Stomach (tissue), 9 donors: ENCODE data around the gene STARD3. TPM values are rescaled to one million over a fixed set of nuclear protein-coding genes. Genes with fewer than 3 reads are reported as not detected.

Source experiments
- DNase-seq, 2 donors: peaks; one replicate each; pipeline versions ENCODE4 v3.0.0 to v3.0.0-alpha.2; 2013 to 2019
- H3K27ac ChIP-seq, 5 donors: fragments of 200-600 bp in 4 of 5; sonication (generic) in 4 of 5; one replicate each; pipeline ENCODE4 v1.5.1; 2013 to 2019; ENCODE audit warnings: mild to moderate bottlenecking in 1 of 5, moderate library complexity in 1 of 5
- H3K27me3 ChIP-seq, 3 donors: fragments of 200-600 bp; sonication (generic); one replicate each; pipeline ENCODE4 v1.5.1; 2017 to 2019; ENCODE audit warnings: mixed run types in 1 of 3
- H3K36me3 ChIP-seq, 4 donors: fragments of 200-600 bp; sonication (generic); 1 replicate in 3 of 4; 2 replicates in 1 of 4; pipeline ENCODE4 v1.5.1; 2016 to 2019
- H3K4me1 ChIP-seq, 4 donors: fragments of 200-600 bp; sonication (generic); one replicate each; pipeline ENCODE4 v1.5.1; 2016 to 2019
- H3K4me3 ChIP-seq, 4 donors: fragments of 200-600 bp; sonication (generic) in 3 of 4; one replicate each; pipeline ENCODE4 v1.5.1; 2016 to 2019; ENCODE audit warnings: mild to moderate bottlenecking in 1 of 4
- H3K9me3 ChIP-seq, 4 donors: fragments of 200-600 bp; sonication (generic); one replicate each; pipeline ENCODE4 v1.5.1; 2016 to 2019
- CTCF ChIP-seq, 7 experiments: fragments of 450-650 bp in 4 of 7; fragments of 200-600 bp in 3 of 7; sonication (generic) in 3 of 7; IDR thresholded peaks; one replicate each; pipeline ENCODE4 v1.5.1; 2016 to 2019; ENCODE audit warnings: antibody characterized with exemption in 7 of 7, control low read depth in 2 of 7, mild to moderate bottlenecking in 1 of 7
- EP300 ChIP-seq: sonication (generic); formaldehyde crosslinking; IDR thresholded peaks from one replicate; pipeline ENCODE4 v1.6.1; 2017; ENCODE audit warnings: antibody characterized with exemption
- POLR2A ChIP-seq, 4 donors: fragments of 450-650 bp; IDR thresholded peaks; one replicate each; pipeline ENCODE4 v1.6.1; 2016; ENCODE audit warnings: antibody characterized with exemption in 4 of 4, control low read depth in 2 of 4, mild to moderate bottlenecking in 1 of 4, moderate library complexity in 1 of 4
- POLR2AphosphoS5 ChIP-seq, 3 donors: sonication (generic); formaldehyde crosslinking; IDR thresholded peaks; one replicate each; pipeline ENCODE4 v1.6.1; 2016; ENCODE audit warnings: antibody characterized with exemption in 3 of 3
- WGBS, 5 donors: extraction: QIAGEN DNeasy Blood & Tissue Kit in 3 of 5; methylation state at CpG; one replicate each; pipeline versions ENCODE4 v1.1.5 to v1.1.7; 2013 to 2018; 5-methylcytosine and 5-hydroxymethylcytosine counted together
- intact Hi-C: fragments of 100-400 bp; cut with DNase I; formaldehyde crosslinking; loops from one replicate; pipeline ENCODE4 v1.15.1; 2023; ENCODE audit warnings: low total_unique reads
- polyA plus RNA-seq, 3 donors: library from polyadenylated mRNA; stranded (reverse); fragments of 200-250 nt; gene quantifications; one replicate each; pipeline ENCODE4 v1.2.3, GENCODE V29; 2013
- total RNA-seq, 5 donors: library from RNA; depleted of rRNA; stranded (reverse); fragments of >200 nt; gene quantifications; one replicate each; pipeline versions ENCODE4 v1.1.0 to v1.2.3, GENCODE V29; 2014 to 2016
- donor health status: healthy with polysubstance abuse.
- donor health status: Bipolar disorder and iron deficiency.
- donor health status: healthy.

STARD3 gene
- total and polyA plus RNA-seq, 8 donors = 26.4 to 1,091 (median 52.0) TPM

GRCh38 chr17:39612935-39613464 lies 23.9 kb upstream of the STARD3 start:
- Histone ChIP-seq H3K27ac (no peak overlapping the region), H3K36me3 (no peaks in the 10 kb centered on the region), H3K4me3 (no peak overlapping the region), H3K27me3 (peaks cover 0 to 93% (median 20%) of the 10 kb centered on the region in 3 donors), H3K9me3 (no peaks in the 10 kb centered on the region), H3K4me1 (peaks cover 7 to 11% (median 9%) of the 10 kb centered on the region in 4 donors)
- TF ChIP-seq EP300 (no peak), CTCF (IDR thresholded peaks at IDR 0.05) (no peak), POLR2AphosphoS5 (IDR thresholded peaks at IDR 0.05) (no peak), POLR2A (IDR thresholded peaks at IDR 0.05) (no peak)
- WGBS, 5 donors = 66 to 74% (median 69%) methylated on average over 7 of the region's 7 CpGs
- DNase-seq = peak in 1 of 2 donors; percentile 2
- intact Hi-C loops = no loop called here

- intact Hi-C loops = loop anchor here (5.0 kb wide), 1 partner anchor 67 kb away; no protein-coding TSS in a partner anchor
- H3K9me3 ChIP-seq = no peaks in the 10 kb centered on the region
- peaks cover 8 to 16% (median 15%) of the 10 kb centered on the region in 4 donors for H3K4me1 ChIP-seq
- no peaks in the 10 kb centered on the region for H3K36me3 ChIP-seq
- H3K4me3 ChIP-seq = no peak overlapping the region
- TF ChIP-seq CTCF (IDR thresholded peaks at IDR 0.05) (no peak), POLR2A (IDR thresholded peaks at IDR 0.05) (no peak), EP300 (no peak), POLR2AphosphoS5 (IDR thresholded peaks at IDR 0.05) (no peak)
- 85 to 92% (median 91%) methylated on average over 3 of the region's 3 CpGs for WGBS, 5 donors
- no peak overlapping the region for H3K27ac ChIP-seq
- peaks cover 0 to 90% (median 6%) of the 10 kb centered on the region in 3 donors for H3K27me3 ChIP-seq
- no peak for DNase-seq
These were observed 22.3 kb upstream of the STARD3 start for GRCh38 chr17:39614545-39615157.

GRCh38 chr17:39615434-39615833 lies 21.5 kb upstream of the STARD3 start:
- Histone ChIP-seq H3K4me1 (peaks cover 8 to 16% (median 15%) of the 10 kb centered on the region in 4 donors), H3K27me3 (peaks cover 0 to 82% (median 6%) of the 10 kb centered on the region in 3 donors), H3K9me3 (no peaks in the 10 kb centered on the region), H3K36me3 (no peaks in the 10 kb centered on the region), H3K4me3 (no peak overlapping the region), H3K27ac (no peak overlapping the region)
- intact Hi-C loops = loop anchor here (5.0 kb wide), 1 partner anchor 68 kb away; no protein-coding TSS in a partner anchor
- 50 to 62% (median 53%) methylated on average over 6 of the region's 6 CpGs for WGBS, 5 donors
- TF ChIP-seq POLR2A (IDR thresholded peaks at IDR 0.05) (no peak), POLR2AphosphoS5 (IDR thresholded peaks at IDR 0.05) (no peak), EP300 (no peak)
- DNase-seq = no peak

DNA sequence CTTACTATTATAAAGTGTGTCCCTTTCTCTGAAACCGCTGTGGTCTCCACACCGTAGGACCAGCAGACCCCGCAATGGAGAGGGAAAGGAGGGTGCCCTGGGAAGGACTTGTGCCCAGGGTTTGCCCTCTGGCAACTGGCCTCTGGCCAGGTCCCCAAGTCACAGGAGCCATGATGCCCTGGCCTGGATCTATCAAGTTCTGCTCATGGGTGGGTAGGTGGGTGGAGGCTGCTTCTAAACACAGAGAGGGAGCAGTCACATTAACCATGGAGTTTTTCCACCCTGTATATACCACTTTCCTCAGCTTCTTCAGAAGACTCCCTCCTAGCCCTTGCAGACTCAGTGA lies 19.9 kb upstream of the STARD3 start:
- Histone ChIP-seq H3K4me1 (peaks cover 8 to 21% (median 20%) of the 10 kb centered on the region in 4 donors), H3K9me3 (no peaks in the 10 kb centered on the region), H3K4me3 (peak overlapping the region; percentile 58 to 64 (median 62)), H3K36me3 (no peaks in the 10 kb centered on the region), H3K27ac (no peak overlapping the region), H3K27me3 (peaks cover 0 to 77% (median 6%) of the 10 kb centered on the region in 3 donors)
- no peak for TF ChIP-seq CTCF (IDR thresholded peaks at IDR 0.05)
- WGBS, 5 donors = 81 to 92% (median 91%) methylated on average over 3 of the region's 3 CpGs
- no peak for DNase-seq
- intact Hi-C loops = loop anchor here (5.0 kb wide), 1 partner anchor 70 kb away; no protein-coding TSS in a partner anchor
